22Rv1 (cell line): ENCODE measurements around the gene ARHGEF17.

Experiments
- H3K27ac ChIP-seq: fragments of 450-650 bp; 2 replicates; pipeline ENCODE4 v1.5.1; 2017
- CTCF ChIP-seq: fragments of 450-650 bp; IDR thresholded peaks from 2 replicates; pipeline ENCODE4 v1.5.1; 2017; ENCODE audit warnings: mild to moderate bottlenecking
- ZFX ChIP-seq: fragments of 450-650 bp; IDR thresholded peaks from 2 replicates; pipeline ENCODE4 v1.6.1; 2017; ENCODE audit warnings: antibody characterized with exemption, borderline replicate concordance

Gene ARHGEF17

GRCh38 chr11:73333173-73333572, 25.1 kb downstream of the ARHGEF17 start:
- no peak for TF ChIP-seq ZFX
- TF ChIP-seq CTCF = no peak
- no peak overlapping the region for H3K27ac ChIP-seq

GRCh38 chr11:73333640-73334383, 25.7 kb downstream of the ARHGEF17 start:
- no peak for TF ChIP-seq CTCF
- TF ChIP-seq ZFX = no peak
- no peak overlapping the region for H3K27ac ChIP-seq

- H3K27ac ChIP-seq = no peak overlapping the region
These were observed 26.5 kb downstream of the ARHGEF17 start for GRCh38 chr11:73334384-73335203.

GRCh38 chr11:73335204-73335923, 27.3 kb downstream of the ARHGEF17 start:
- TF ChIP-seq CTCF (peak; percentile 98), ZFX (no peak)
- no peak overlapping the region for H3K27ac ChIP-seq

More at GRCh38 chr11:73334384-73335203, 26.5 kb downstream of the ARHGEF17 start:
- TF ChIP-seq ZFX (no peak), CTCF (no peak)

- TF ChIP-seq ZFX = no peak
- TF ChIP-seq CTCF = no peak
- no peak overlapping the region for H3K27ac ChIP-seq
These were observed 29.8 kb downstream of the ARHGEF17 start for GRCh38 chr11:73337846-73338245.

GRCh38 chr11:73338279-73338678, 30.2 kb downstream of the ARHGEF17 start:
- TF ChIP-seq ZFX (no peak), CTCF (no peak)
- no peak overlapping the region for H3K27ac ChIP-seq
